Fibroblast of the aortic adventitia (primary cell): ENCODE results near the gene EFNA4. TPM values are rescaled to one million over a fixed set of nuclear protein-coding genes. Genes with fewer than 3 reads are reported as not detected.

Experiments used
- DNase-seq: peaks from one replicate; pipeline ENCODE4 v3.0.0-alpha.2; 2010; ENCODE audit warnings: low read depth
- H3K4me3 ChIP-seq: 2 replicates; pipeline ENCODE4 v1.5.1; 2011; ENCODE audit warnings: low read depth, mild to moderate bottlenecking, control low read depth, low read length, moderate library complexity
- CTCF ChIP-seq: IDR thresholded peaks from 2 replicates; pipeline ENCODE4 v1.5.1; 2011; ENCODE audit warnings: mild to moderate bottlenecking, low read length, control low read depth, inconsistent platforms; ENCODE audit not compliant: insufficient read depth
- total RNA-seq: library from RNA; depleted of rRNA; stranded (reverse); fragments of >200 nt; gene quantifications from 2 replicates; pipeline ENCODE4 v1.2.3, GENCODE V29; 2012; ENCODE audit warnings: low replicate concordance

EFNA4 gene
- total RNA-seq, 1 donor = 2.4 TPM

- no peak for DNase-seq
- H3K4me3 ChIP-seq = no peak overlapping the region
- TF ChIP-seq CTCF = no peak
These were observed 12.0 kb downstream of the EFNA4 start for GRCh38 chr1:155075535-155075934.

- TF ChIP-seq CTCF = no peak
- no peak for DNase-seq
- no peak overlapping the region for H3K4me3 ChIP-seq
These were observed 12.8 kb downstream of the EFNA4 start for GRCh38 chr1:155076371-155076770.

- no peak for DNase-seq
- H3K4me3 ChIP-seq = no peak overlapping the region
- TF ChIP-seq CTCF = no peak
These were observed 13.8 kb downstream of the EFNA4 start for GRCh38 chr1:155077346-155077745.

- TF ChIP-seq CTCF = no peak
- no peak for DNase-seq
- no peak overlapping the region for H3K4me3 ChIP-seq
These were observed 14.4 kb downstream of the EFNA4 start for GRCh38 chr1:155077758-155078445.

GRCh38 chr1:155078469-155079209 lies 15.1 kb downstream of the EFNA4 start, which contains the start of gene EFNA3:
TSS of gene EFNA3 (plus strand) at chr1:155078837. CDS start at chr1:155078942, 105 bp downstream.
- TF ChIP-seq CTCF = no peak
- peak; percentile 22 for DNase-seq
- peak within 1 kb of the TSS; percentile 48 for H3K4me3 ChIP-seq

- DNase-seq = no peak
- TF ChIP-seq CTCF = no peak
- peak overlapping the region; percentile 48 for H3K4me3 ChIP-seq
These were observed 15.6 kb downstream of the EFNA4 start for GRCh38 chr1:155079210-155079486.
